ENCODE measurements around the gene CERS2.

GRCh38 chr1:151007853-151008243 lies 33.2 kb upstream of the CERS2 start:
- TF ChIP-seq MXI1 (IDR thresholded peaks at IDR 0.05; ENCODE audit: borderline replicate concordance, low read depth, low read length) (no peak), USF2 (IDR thresholded peaks at IDR 0.05; ENCODE audit: low read depth, low read length) (no peak), RFX5 (IDR thresholded peaks at IDR 0.05; ENCODE audit: low read depth, low read length) (no peak), CEBPB (IDR thresholded peaks at IDR 0.05; ENCODE audit: low read depth, low read length) (no peak), POLR2A (IDR thresholded peaks at IDR 0.05; ENCODE audit: low read depth, low read length) (no peak; the same call in 1 of the 2 replicates), CTCF (conservative IDR thresholded peaks at IDR 0.05; ENCODE audit: low read depth, low read length) (no peak), SMC3 (IDR thresholded peaks at IDR 0.05; ENCODE audit: low read depth, low read length) (no peak), RAD21 (IDR thresholded peaks at IDR 0.05; ENCODE audit: low read length) (no peak), MAFK (IDR thresholded peaks at IDR 0.05; ENCODE audit: low read depth, low read length) (no peak), FOS (IDR thresholded peaks at IDR 0.05; ENCODE audit: low read depth, low read length) (no peak), RCOR1 (IDR thresholded peaks at IDR 0.05; ENCODE audit: insufficient replicate concordance, low read length) (no peak), ELK1 (IDR thresholded peaks at IDR 0.05; ENCODE audit: borderline replicate concordance, low read depth, low read length) (no peak)
